ENCODE measurements around the gene FRMD4A. TPM values are rescaled to one million over a fixed set of nuclear protein-coding genes. Genes with fewer than 3 reads are reported as not detected.
"Not testable (repeated sequence)": the region's sequence is repeated elsewhere in the genome, so short reads cannot be mapped to it uniquely, and the experiment has no call there.

Gene FRMD4A
- total and polyA plus RNA-seq, 2 experiments from 2014 or later: 3.7 to 12.6 TPM

DNA sequence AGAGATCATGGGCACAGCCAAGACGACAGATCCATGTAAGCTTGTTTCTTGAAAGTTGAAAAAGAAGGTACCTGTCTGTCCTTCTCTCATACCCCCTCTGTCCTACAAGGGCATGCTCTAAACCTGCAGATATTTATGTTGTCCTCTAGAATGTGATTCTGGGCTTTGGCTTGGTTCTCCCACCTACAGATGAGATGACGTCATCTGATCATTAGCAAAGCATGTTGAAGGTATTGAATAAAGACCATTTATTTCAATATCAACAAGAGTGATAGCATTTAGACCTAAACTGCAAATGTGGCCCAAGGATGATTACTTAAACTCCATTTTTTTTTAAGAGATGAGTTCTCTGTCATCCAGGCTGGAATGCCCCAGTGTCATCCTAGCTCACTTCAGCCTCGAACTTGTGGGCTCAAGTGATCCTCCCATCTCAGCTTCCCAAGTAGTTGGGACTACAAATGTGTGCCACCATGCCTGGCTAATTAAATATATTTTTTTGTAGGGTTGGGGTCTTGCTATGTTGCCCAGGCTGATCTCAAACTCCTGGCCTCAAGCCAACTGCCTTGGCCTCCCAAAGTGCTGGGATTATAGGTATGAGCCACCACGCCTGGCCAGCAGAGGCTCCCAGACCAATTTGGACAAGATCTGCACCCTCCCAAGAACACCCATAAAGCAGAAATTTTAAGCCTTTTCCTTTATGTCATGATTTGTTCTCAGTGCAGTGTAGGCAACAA lies 559.8 kb downstream of the FRMD4A start:
- Histone ChIP-seq H3K27me3 (no peaks in the 10 kb centered on the region), H3K36me3 (no peaks in the 10 kb centered on the region), H3K4me3 (no peak overlapping the region), H3K9me3 (ENCODE audit: low read depth) (no peaks in the 10 kb centered on the region), H3K27ac (no peak overlapping the region), H3K4me1 (ENCODE audit: low read depth) (no peaks in the 10 kb centered on the region)
- no peak for DNase-seq (ENCODE audit: low read depth in 1 of 2, low spot score in 1 of 2)
- TF ChIP-seq, protein P1, sequence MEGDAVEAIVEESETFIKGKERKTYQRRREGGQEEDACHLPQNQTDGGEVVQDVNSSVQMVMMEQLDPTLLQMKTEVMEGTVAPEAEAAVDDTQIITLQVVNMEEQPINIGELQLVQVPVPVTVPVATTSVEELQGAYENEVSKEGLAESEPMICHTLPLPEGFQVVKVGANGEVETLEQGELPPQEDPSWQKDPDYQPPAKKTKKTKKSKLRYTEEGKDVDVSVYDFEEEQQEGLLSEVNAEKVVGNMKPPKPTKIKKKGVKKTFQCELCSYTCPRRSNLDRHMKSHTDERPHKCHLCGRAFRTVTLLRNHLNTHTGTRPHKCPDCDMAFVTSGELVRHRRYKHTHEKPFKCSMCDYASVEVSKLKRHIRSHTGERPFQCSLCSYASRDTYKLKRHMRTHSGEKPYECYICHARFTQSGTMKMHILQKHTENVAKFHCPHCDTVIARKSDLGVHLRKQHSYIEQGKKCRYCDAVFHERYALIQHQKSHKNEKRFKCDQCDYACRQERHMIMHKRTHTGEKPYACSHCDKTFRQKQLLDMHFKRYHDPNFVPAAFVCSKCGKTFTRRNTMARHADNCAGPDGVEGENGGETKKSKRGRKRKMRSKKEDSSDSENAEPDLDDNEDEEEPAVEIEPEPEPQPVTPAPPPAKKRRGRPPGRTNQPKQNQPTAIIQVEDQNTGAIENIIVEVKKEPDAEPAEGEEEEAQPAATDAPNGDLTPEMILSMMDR (IDR thresholded peaks at IDR 0.05; ENCODE audit: low read depth, low read length): no peak

DNA sequence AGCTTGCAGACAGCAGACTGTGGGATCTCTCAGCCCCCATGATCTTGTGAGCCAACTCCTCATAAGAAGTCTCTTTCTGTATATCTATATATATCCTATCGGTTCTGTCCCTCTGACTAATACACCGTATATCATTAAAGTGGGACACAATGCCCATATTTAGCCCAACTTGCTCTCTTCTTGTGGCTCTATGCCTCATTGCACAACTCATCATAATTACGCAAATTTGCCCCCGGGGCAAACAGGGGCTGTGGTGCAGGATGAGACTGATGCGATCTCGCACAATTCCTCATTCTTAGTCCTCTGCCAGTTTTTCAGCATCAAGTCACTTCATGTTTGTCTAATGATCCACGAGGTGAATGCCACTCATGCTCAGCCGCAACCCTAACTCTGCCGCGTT lies 560.8 kb downstream of the FRMD4A start:
- H3K9me3 ChIP-seq (ENCODE audit: low read depth): no peaks in the 10 kb centered on the region
- H3K4me3 ChIP-seq: no peak overlapping the region
- no peaks in the 10 kb centered on the region for H3K27me3 ChIP-seq
- H3K36me3 ChIP-seq: no peaks in the 10 kb centered on the region
- no peak overlapping the region for H3K27ac ChIP-seq
- TF ChIP-seq, protein P1 (IDR thresholded peaks at IDR 0.05; ENCODE audit: low read depth, low read length): no peak
- no peaks in the 10 kb centered on the region for H3K4me1 ChIP-seq (ENCODE audit: low read depth)
- DNase-seq (ENCODE audit: low read depth in 1 of 2, low spot score in 1 of 2): peak in 1 of 2 donors; percentile 38

DNA sequence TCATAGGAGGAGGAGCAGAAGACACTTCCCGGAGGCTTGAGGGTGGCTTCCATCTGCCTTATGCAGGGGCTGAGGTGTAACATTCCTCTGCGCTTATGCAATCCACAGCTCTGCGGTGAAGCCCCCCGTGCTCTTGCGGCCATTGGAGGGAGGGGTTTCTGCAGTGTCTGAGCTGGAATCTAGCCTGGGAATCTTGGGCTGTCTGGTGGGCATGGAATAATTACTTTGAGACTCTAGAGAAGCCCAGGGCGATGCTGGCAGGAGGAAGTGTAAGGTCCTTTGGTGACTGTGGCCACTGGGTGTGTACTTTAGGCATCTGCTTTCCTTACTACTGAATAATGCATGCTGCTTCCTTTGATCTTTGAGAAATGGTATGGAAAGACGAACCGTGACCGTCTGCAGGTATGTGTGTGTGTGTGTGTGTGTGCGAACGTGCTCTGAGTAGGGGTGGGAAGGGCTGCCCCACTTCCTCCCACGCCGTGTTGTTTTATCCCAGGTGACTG lies 563.0 kb downstream of the FRMD4A start:
- H3K4me3 ChIP-seq: no peak overlapping the region
- H3K27ac ChIP-seq: no peak overlapping the region

DNA sequence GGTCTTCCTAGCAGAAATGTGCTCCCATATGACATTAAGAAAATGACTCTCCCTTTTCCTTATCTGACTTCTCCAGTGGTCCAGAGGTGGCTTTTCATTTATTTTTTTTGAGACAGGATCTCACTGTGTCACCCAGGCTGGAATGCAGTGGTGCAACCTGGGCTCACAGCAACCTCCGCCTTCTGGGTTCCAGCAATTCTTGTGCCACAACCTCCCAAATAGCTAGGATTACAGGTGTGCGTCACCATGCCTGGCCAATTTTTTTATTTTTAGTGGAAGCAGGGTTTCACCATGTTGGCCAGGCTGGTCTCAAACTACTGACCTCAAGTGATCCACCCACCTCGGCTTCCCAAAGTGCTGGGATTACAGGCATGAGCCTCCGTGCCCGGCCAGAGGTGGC lies 563.6 kb downstream of the FRMD4A start:
- H3K36me3 ChIP-seq; DNase-seq (ENCODE audit: low read depth in 1 of 2, low spot score in 1 of 2); H3K27ac ChIP-seq; H3K27me3 ChIP-seq; H3K9me3 ChIP-seq (ENCODE audit: low read depth); H3K4me3 ChIP-seq; H3K4me1 ChIP-seq (ENCODE audit: low read depth): not testable (repeated sequence)

More for the DNA sequence above, 563.0 kb downstream of the FRMD4A start:
- no peak for DNase-seq (ENCODE audit: low read depth in 1 of 2, low spot score in 1 of 2)
- TF ChIP-seq, protein P1 (IDR thresholded peaks at IDR 0.05; ENCODE audit: low read depth, low read length): no peak
- Histone ChIP-seq H3K9me3 (ENCODE audit: low read depth) (no peaks in the 10 kb centered on the region), H3K27me3 (no peaks in the 10 kb centered on the region), H3K36me3 (no peaks in the 10 kb centered on the region), H3K4me1 (ENCODE audit: low read depth) (no peaks in the 10 kb centered on the region)

- no peaks in the 10 kb centered on the region for H3K36me3 ChIP-seq
- H3K27ac ChIP-seq: no peak overlapping the region
- no peak for DNase-seq (ENCODE audit: low read depth in 1 of 2, low spot score in 1 of 2)
Observed at GRCh38 chr10:13765641-13766341, 564.9 kb downstream of the FRMD4A start.

More at GRCh38 chr10:13765641-13766341, 564.9 kb downstream of the FRMD4A start:
- no peak overlapping the region for H3K4me3 ChIP-seq
- no peaks in the 10 kb centered on the region for H3K9me3 ChIP-seq (ENCODE audit: low read depth)
- TF ChIP-seq, protein P1 (IDR thresholded peaks at IDR 0.05; ENCODE audit: low read depth, low read length): no peak
- no peaks in the 10 kb centered on the region for H3K27me3 ChIP-seq
- no peaks in the 10 kb centered on the region for H3K4me1 ChIP-seq (ENCODE audit: low read depth)
